Measurements from ENCODE around the gene SEL1L3. TPM values are rescaled to one million over a fixed set of nuclear protein-coding genes. Genes with fewer than 3 reads are reported as not detected.

SEL1L3 gene
- total RNA-seq, 1 donor: 6.0 TPM

DNA sequence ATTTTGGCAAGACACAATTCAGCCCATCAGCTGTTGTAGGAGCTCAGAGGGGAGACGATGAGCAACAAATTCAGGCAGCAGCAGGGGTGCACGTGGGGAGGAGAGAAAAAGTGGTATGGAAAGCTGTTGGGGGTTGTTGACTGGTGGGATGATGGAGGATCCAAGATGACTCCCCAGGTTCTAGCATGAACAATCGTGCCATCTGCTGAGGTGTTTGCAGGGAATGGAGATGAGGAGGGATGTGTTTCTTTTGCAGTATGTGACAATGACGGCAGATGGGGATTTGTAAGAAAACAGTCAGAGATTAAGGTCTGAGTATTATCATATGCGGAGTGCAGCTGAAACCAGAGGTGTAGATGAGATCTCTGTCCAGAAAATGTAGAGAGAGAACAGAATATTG lies 63.3 kb downstream of the SEL1L3 start:
- DNase-seq (ENCODE audit: low read depth): no peak
- TF ChIP-seq, protein P1, sequence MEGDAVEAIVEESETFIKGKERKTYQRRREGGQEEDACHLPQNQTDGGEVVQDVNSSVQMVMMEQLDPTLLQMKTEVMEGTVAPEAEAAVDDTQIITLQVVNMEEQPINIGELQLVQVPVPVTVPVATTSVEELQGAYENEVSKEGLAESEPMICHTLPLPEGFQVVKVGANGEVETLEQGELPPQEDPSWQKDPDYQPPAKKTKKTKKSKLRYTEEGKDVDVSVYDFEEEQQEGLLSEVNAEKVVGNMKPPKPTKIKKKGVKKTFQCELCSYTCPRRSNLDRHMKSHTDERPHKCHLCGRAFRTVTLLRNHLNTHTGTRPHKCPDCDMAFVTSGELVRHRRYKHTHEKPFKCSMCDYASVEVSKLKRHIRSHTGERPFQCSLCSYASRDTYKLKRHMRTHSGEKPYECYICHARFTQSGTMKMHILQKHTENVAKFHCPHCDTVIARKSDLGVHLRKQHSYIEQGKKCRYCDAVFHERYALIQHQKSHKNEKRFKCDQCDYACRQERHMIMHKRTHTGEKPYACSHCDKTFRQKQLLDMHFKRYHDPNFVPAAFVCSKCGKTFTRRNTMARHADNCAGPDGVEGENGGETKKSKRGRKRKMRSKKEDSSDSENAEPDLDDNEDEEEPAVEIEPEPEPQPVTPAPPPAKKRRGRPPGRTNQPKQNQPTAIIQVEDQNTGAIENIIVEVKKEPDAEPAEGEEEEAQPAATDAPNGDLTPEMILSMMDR (IDR thresholded peaks at IDR 0.05; ENCODE audit: insufficient read depth, low read depth, low read length): no peak

DNA sequence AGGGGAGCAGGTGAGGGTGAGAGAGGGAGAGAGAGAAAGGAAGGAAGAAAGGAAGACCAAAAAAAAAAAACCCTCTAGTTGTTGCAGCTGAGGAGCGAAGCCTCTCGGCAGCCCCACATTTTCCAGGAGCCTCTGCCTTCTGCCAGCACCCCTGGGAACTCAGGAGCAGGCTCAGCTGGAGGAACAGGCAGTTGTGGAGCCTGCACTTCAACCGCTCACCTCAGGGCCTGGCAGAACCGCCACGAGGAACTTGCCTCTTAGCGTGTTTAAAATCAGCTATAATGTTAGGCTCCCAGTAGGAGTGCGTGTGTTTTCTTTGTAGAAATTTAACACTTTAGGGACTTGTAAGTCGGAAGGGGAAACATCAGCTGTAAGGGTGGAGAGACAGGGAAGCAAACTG lies 65.7 kb downstream of the SEL1L3 start:
- DNase-seq (ENCODE audit: low read depth): no peak
- TF ChIP-seq, protein P1 (IDR thresholded peaks at IDR 0.05; ENCODE audit: insufficient read depth, low read depth, low read length): no peak
- no peak overlapping the region for H3K4me3 ChIP-seq (ENCODE audit: low read depth, low read length)

More for the DNA sequence above, 63.3 kb downstream of the SEL1L3 start:
- H3K4me3 ChIP-seq (ENCODE audit: low read depth, low read length): no peak overlapping the region

DNA sequence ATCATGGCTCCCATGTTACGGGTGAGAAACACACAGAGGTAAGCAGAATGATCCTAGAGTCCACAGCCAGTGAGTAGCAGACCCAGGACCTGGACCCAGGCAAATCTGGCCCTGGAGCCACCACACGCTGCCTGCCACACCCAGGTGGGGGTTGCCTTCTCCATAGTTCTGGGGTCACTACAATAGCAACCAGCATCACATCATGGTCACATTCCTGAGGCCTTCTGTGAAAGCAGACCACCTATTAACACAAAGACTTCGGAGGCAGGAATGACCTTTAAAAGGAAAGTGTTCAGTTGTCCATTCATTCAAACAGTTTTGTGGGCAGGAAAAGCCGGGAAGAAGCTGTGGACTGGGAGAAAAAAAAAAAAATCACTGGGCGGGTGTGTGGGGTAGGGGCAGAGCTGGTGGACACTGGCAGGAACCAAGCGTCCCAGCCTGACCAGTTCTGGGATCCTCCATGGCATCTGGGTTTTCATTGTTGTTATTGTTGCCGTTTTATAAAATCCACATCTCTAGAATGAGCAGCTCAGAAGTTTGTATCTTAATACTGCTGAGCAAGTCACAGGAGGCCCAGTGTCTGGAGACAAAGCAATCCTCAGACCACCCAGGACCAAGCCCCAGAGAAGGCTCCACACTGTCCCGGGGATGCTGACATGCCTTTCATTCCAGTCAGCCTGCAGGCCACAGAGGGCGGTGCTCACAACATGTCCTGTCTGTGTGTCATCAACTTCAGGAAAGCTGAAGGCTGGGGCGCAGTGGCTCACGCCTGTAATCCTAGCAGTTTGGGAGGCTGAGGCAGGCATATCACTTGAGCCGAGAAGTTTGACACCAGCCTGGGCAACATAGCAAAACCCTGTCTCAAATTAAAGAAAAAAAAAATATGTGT lies 67.0 kb downstream of the SEL1L3 start:
- no peak overlapping the region for H3K4me3 ChIP-seq (ENCODE audit: low read depth, low read length)
- peak; percentile 9 for DNase-seq (ENCODE audit: low read depth)
- TF ChIP-seq, protein P1 (IDR thresholded peaks at IDR 0.05; ENCODE audit: insufficient read depth, low read depth, low read length): no peak

DNA sequence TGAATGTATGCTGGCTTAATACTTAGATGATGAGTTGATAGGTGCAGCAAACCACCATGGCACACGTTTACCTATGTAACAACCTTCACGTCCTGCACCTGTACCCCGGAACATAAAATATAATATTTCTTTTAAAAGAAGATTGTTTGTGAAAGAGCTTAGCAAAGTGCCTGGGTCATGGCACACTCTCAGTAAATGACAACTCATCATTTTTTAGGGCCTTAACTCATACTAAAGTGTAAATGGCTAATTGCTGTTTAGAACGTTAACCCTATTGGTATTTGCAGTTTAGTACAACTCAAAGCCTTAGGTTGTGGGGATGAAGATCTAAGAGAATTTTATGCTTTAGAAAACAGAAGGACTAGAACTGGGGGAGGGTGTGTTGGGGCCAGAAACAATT lies 67.7 kb downstream of the SEL1L3 start:
- DNase-seq (ENCODE audit: low read depth): no peak
- TF ChIP-seq, protein P1 (IDR thresholded peaks at IDR 0.05; ENCODE audit: insufficient read depth, low read depth, low read length): no peak
- H3K4me3 ChIP-seq (ENCODE audit: low read depth, low read length): no peak overlapping the region

DNA sequence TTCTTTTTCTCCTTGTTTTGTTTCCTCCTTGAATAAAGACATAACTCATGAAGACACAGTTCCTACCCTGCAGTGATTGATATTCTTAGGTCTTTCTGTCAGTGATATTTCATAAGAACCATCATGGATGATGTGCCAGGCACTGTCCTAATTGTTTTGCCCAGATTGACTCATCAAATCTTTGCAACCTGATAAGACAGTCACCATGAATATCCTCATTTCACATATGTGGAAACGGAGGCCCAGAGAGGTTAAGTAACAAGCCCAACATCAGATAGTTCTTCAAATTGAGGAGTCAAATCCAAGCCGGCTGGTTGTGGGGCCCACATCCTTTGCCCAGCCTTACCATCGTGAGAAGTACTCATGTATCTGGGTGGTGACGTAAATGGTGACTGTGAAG lies 69.9 kb downstream of the SEL1L3 start:
- no peak overlapping the region for H3K4me3 ChIP-seq (ENCODE audit: low read depth, low read length)
- TF ChIP-seq, protein P1 (IDR thresholded peaks at IDR 0.05; ENCODE audit: insufficient read depth, low read depth, low read length): no peak
- DNase-seq (ENCODE audit: low read depth): no peak

DNA sequence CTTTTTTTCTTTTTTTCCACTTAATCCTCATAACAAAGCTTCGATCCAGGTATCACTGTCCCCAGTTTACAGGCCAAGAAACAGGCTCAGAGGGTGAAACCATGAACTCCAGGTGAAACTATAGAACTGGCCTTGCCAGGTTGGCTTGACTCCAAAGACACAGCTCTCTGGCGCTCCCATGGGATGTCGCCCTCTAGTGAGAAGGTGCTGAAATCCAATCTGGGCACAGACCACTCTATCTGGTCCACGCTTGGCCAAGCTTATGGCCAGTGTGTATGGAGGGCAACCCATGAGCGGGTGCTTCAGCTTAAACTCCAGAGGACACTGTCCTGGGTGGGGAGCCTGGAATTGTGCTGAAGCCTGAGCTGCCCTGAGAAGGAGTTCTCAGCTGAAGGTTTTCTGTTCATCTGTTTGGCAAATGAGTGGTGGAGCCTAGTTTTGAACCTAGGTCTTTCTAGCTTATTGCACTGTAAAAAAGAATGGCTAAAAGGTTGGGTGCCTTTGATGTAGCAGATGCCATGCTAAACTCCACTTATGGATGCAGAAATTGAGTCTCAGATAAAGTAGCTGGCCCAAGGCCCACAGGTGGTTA lies 70.5 kb downstream of the SEL1L3 start:
- TF ChIP-seq, protein P1 (IDR thresholded peaks at IDR 0.05; ENCODE audit: insufficient read depth, low read depth, low read length): peak; percentile 46
- H3K4me3 ChIP-seq (ENCODE audit: low read depth, low read length): no peak overlapping the region
- DNase-seq (ENCODE audit: low read depth): peak; percentile 14
